A549 (cell line): ENCODE measurements around the gene C5. TPM values are rescaled to one million over a fixed set of nuclear protein-coding genes. Genes with fewer than 3 reads are reported as not detected.

Experiments used
- ATAC-seq, 2 experiments: fragments of 200-7000 bp in 1 of 2; fragments of >200 bp in 1 of 2; cut with Nextera tagmentation in 1 of 2; cut with Tn5 transposase in 1 of 2; 3 replicates each; pipeline versions ENCODE4 v1.8.0 to v1.9.1; 2018 to 2020; ENCODE audit warnings: mild to moderate bottlenecking in 1 of 2, moderate library complexity in 1 of 2
- CTCF ChIA-PET: fragments of 300-600 bp; sonication (Branson Sonifier 250); formaldehyde crosslinking; extraction: SDS; loops from one replicate; lab custom pipeline; 2021; ENCODE audit warnings: antibody characterized with exemption, inconsistent platforms; lab: Yijun Ruan, JAX
- POLR2A ChIA-PET: fragments of 350-600 bp; formaldehyde crosslinking; extraction: SDS; loops from one replicate; lab custom pipeline; 2021; ENCODE audit warnings: antibody characterized with exemption, inconsistent platforms; lab: Yijun Ruan, JAX
- DNase-seq, 2 experiments: peaks; one replicate each; pipeline versions ENCODE4 v3.0.0 to v3.0.0-alpha.2; 2011 to 2016; ENCODE audit warnings: low read depth in 1 of 2, low spot score in 1 of 2
- FAIRE-seq: peaks from 2 replicates; lab custom pipeline; 2011; peaks lifted over from hg19 to GRCh38; lab: Jason Lieb, UNC
- H3K27ac ChIP-seq, 2 experiments: fragments of >200 bp; sonication (Bioruptor Twin); formaldehyde crosslinking; 3 replicates each; pipeline ENCODE4 v1.5.1; 2016 to 2017
- H3K4me1 ChIP-seq: fragments of >200 bp; sonication (Bioruptor Twin); formaldehyde crosslinking; 3 replicates; pipeline ENCODE4 v1.6.1; 2016
- H3K4me2 ChIP-seq: fragments of >200 bp; sonication (Bioruptor Twin); formaldehyde crosslinking; 3 replicates; pipeline ENCODE4 v1.6.1; 2016
- H3K4me3 ChIP-seq: fragments of >200 bp; sonication (Bioruptor Twin); formaldehyde crosslinking; 3 replicates; pipeline ENCODE4 v1.5.1; 2016
- H3K9me3 ChIP-seq: fragments of >200 bp; sonication (Bioruptor Twin); formaldehyde crosslinking; 3 replicates; pipeline ENCODE4 v1.6.1; 2016
- CBX2 ChIP-seq: fragments of 200-600 bp; sonication (generic); IDR thresholded peaks from 2 replicates; pipeline ENCODE4 v1.6.1; 2016; ENCODE audit warnings: low read depth, mild to moderate bottlenecking, borderline replicate concordance
- CBX8 ChIP-seq: fragments of 200-600 bp; sonication (generic); IDR thresholded peaks from 2 replicates; pipeline ENCODE4 v1.6.1; 2016
- CHD2 ChIP-seq: fragments of 150-350 bp; IDR thresholded peaks from 2 replicates; pipeline ENCODE4 v1.6.1; 2014; ENCODE audit warnings: low read length; ENCODE audit not compliant: partially characterized antibody
- CHD4 ChIP-seq: fragments of 200-600 bp; sonication (generic); IDR thresholded peaks from 2 replicates; pipeline ENCODE4 v1.6.1; 2016; ENCODE audit warnings: antibody characterized with exemption, mild to moderate bottlenecking, borderline replicate concordance
- EHMT2 ChIP-seq: fragments of 200-600 bp; sonication (generic); IDR thresholded peaks from 2 replicates; pipeline ENCODE4 v1.6.1; 2016; ENCODE audit warnings: antibody characterized with exemption, low read depth, mild to moderate bottlenecking, moderate library complexity
- FOSB ChIP-seq: fragments of 250-450 bp; sonication (Bioruptor Pico); IDR thresholded peaks from 2 replicates; pipeline ENCODE4 v1.5.0; 2020; ENCODE audit warnings: mild to moderate bottlenecking, moderate library complexity
- FOSL2 ChIP-seq, 2 experiments: fragments of 450-650 bp in 1 of 2; fragments of >200 bp in 1 of 2; sonication (Bioruptor Twin) in 1 of 2; formaldehyde crosslinking; IDR thresholded peaks; 2 replicates each; pipeline versions ENCODE4 v1.5.0 to v1.6.1; 2016 to 2020; ENCODE audit warnings: mild to moderate bottlenecking in 1 of 2, moderate library complexity in 1 of 2
- FOXS1 ChIP-seq: fragments of 250-450 bp; sonication (Bioruptor Pico); IDR thresholded peaks from 2 replicates; pipeline ENCODE4 v1.5.0; 2020; ENCODE audit warnings: mild to moderate bottlenecking, moderate library complexity
- GATA3 ChIP-seq: IDR thresholded peaks from 2 replicates; pipeline ENCODE4 v1.6.1; 2012; ENCODE audit warnings: borderline replicate concordance
- HEYL ChIP-seq: fragments of 250-450 bp; sonication (Bioruptor Pico); IDR thresholded peaks from 2 replicates; pipeline ENCODE4 v1.8.0; 2021; ENCODE audit warnings: mild to moderate bottlenecking, moderate library complexity
- HOXB13 ChIP-seq: fragments of 250-450 bp; sonication (Bioruptor Pico); IDR thresholded peaks from 2 replicates; pipeline ENCODE4 v1.5.0; 2020; ENCODE audit warnings: low read depth, mild to moderate bottlenecking, moderate library complexity
- HOXB5 ChIP-seq: fragments of 250-450 bp; sonication (Bioruptor Pico); IDR thresholded peaks from 2 replicates; pipeline ENCODE4 v1.5.0; 2020; ENCODE audit warnings: mild to moderate bottlenecking, moderate library complexity
- KDM1A ChIP-seq: fragments of 200-600 bp; sonication (generic); IDR thresholded peaks from 2 replicates; pipeline ENCODE4 v1.6.1; 2016; ENCODE audit warnings: low read depth, mild to moderate bottlenecking
- KDM5A ChIP-seq: fragments of 200-600 bp; sonication (generic); IDR thresholded peaks from 2 replicates; pipeline ENCODE4 v1.6.1; 2016; ENCODE audit warnings: antibody characterized with exemption, mild to moderate bottlenecking
- MAFK ChIP-seq: fragments of 450-650 bp; IDR thresholded peaks from 2 replicates; pipeline ENCODE4 v1.6.1; 2014; ENCODE audit not compliant: partially characterized antibody
- NFE2L2 ChIP-seq: fragments of 150-350 bp; conservative IDR thresholded peaks from 2 replicates; pipeline ENCODE4 v1.6.1; 2014; ENCODE audit warnings: low read length
- NPAS2 ChIP-seq: fragments of 250-450 bp; sonication (Bioruptor Pico); IDR thresholded peaks from 2 replicates; pipeline ENCODE4 v1.8.0; 2022; ENCODE audit warnings: mild to moderate bottlenecking, moderate library complexity, borderline replicate concordance
- POLR2A ChIP-seq: IDR thresholded peaks from 2 replicates; pipeline ENCODE4 v1.6.1; 2012; ENCODE audit warnings: mild to moderate bottlenecking, low read length
- POLR2AphosphoS2 ChIP-seq: conservative IDR thresholded peaks from 2 replicates; pipeline ENCODE4 v1.6.1; 2012; ENCODE audit warnings: low read length, improper control_type of control experiment, inconsistent platforms
- RAD21 ChIP-seq, 2 experiments: fragments of >200 bp in 1 of 2; sonication (Bioruptor Twin) in 1 of 2; formaldehyde crosslinking in 1 of 2; IDR thresholded peaks in 1 of 2; conservative IDR thresholded peaks in 1 of 2; 2 replicates in 1 of 2; 3 replicates in 1 of 2; pipeline ENCODE4 v1.6.1; 2012 to 2018; ENCODE audit warnings: inconsistent platforms in 1 of 2
- RCOR1 ChIP-seq: fragments of 150-350 bp; IDR thresholded peaks from 2 replicates; pipeline ENCODE4 v1.6.1; 2014; ENCODE audit warnings: antibody characterized with exemption, low read length, low read depth
- RFX5 ChIP-seq: fragments of 450-650 bp; IDR thresholded peaks from 2 replicates; pipeline ENCODE4 v1.7.1; 2014; ENCODE audit warnings: antibody characterized with exemption, mild to moderate bottlenecking, moderate library complexity
- RNF2 ChIP-seq: fragments of 200-600 bp; sonication (generic); IDR thresholded peaks from 2 replicates; pipeline ENCODE4 v1.6.1; 2016; ENCODE audit warnings: low read depth, mild to moderate bottlenecking, antibody characterized with exemption, moderate library complexity, borderline replicate concordance
- SMC3 ChIP-seq: fragments of >200 bp; sonication (Bioruptor Twin); formaldehyde crosslinking; IDR thresholded peaks from 3 replicates; pipeline ENCODE4 v1.6.1; 2018; ENCODE audit warnings: inconsistent platforms
- TFCP2L1 ChIP-seq: fragments of 250-450 bp; sonication (Bioruptor Pico); IDR thresholded peaks from 2 replicates; pipeline ENCODE4 v1.5.0; 2021; ENCODE audit warnings: mild to moderate bottlenecking
- ZC3H11A ChIP-seq: fragments of 450-650 bp; IDR thresholded peaks from 2 replicates; pipeline ENCODE4 v1.6.1; 2014; ENCODE audit warnings: antibody characterized with exemption, mild to moderate bottlenecking
- ZFP36 ChIP-seq: fragments of 450-650 bp; IDR thresholded peaks from 2 replicates; pipeline ENCODE4 v1.6.1; 2014; ENCODE audit warnings: borderline replicate concordance; ENCODE audit not compliant: partially characterized antibody
- ZNF302 ChIP-seq: fragments of 250-450 bp; sonication (Bioruptor Pico); IDR thresholded peaks from 2 replicates; pipeline ENCODE4 v1.9.0; 2021; ENCODE audit warnings: inconsistent platforms, mild to moderate bottlenecking, moderate library complexity
- WGBS: methylation state at CpG from one replicate; pipeline ENCODE4 v1.1.6; 2017; ENCODE audit errors: missing lambda C conversion rate; 5-methylcytosine and 5-hydroxymethylcytosine counted together
- polyA plus RNA-seq, 4 experiments: library from polyadenylated mRNA; depleted of rRNA in 3 of 4; stranded (reverse); fragments of >200 nt; fragmentation: RNase III in 1 of 4; extraction: RNeasy Plus Mini Kit Qiagen cat#74134 plus additional on column Dnase treatment in 1 of 4; gene quantifications; 2 replicates in 3 of 4; 3 replicates in 1 of 4; pipeline ENCODE4 v1.2.3, GENCODE V29; 2011 to 2017
- TF ChIP-seq, protein P1 (sequence below): fragments of 150-350 bp; IDR thresholded peaks from 2 replicates; pipeline ENCODE4 v1.6.1; 2014; ENCODE audit warnings: low read depth, mild to moderate bottlenecking, low read length
- TF ChIP-seq, protein P2 (sequence below): fragments of 250-450 bp; sonication (Bioruptor Pico); IDR thresholded peaks from 2 replicates; pipeline ENCODE4 v1.5.0; 2020; ENCODE audit warnings: low read depth, mild to moderate bottlenecking, moderate library complexity
- TF ChIP-seq, protein P3 (sequence below): fragments of >200 bp; sonication (Bioruptor Twin); formaldehyde crosslinking; IDR thresholded peaks from 3 replicates; pipeline ENCODE4 v1.5.1; 2016
- TF ChIP-seq, protein P4 (sequence below): IDR thresholded peaks from 2 replicates; pipeline ENCODE4 v1.6.1; 2012

Gene C5
- polyA plus RNA-seq, 2 of the 4 experiments (the other 2 are of a cell fraction), result 17.1 to 115 TPM

DNA sequence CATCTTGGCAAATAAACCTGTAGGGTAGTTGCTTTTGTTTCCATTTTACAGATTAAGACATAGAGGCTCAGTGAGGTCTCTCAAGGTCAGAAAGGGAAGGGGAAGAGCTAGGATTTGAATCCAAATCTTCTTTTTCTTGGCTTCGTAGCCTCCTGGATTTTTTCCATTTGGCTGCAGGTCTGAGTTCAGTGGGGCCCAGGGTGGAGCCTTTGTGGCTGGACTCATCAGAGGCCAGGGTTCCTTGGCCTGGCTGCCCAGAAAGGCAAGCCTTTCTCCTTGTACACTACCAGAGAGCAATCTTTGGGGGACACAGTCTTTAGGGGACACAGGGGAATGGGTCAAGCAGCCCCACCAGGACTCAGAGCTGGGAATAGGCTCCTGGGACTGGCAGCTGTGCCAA is 112.9 kb downstream of the C5 start:
- WGBS, result 100% methylated on average over 1 of the region's 1 CpG
- CTCF ChIA-PET, result interaction anchor here (0.6 to 7.5 kb wide), 39 partner anchors 9 to 319 kb away, joined by 3 to 66 read pairs (median 5); partner anchors contain the start of genes PHF19 and TRAF1
- Histone ChIP-seq H3K27ac (peak overlapping the region; percentile 2 to 83; a peak in 3 of 6 replicates), H3K4me2 (no peak overlapping the region), H3K4me3 (no peak overlapping the region), H3K4me1 (peaks cover 55% of the 10 kb centered on the region), H3K9me3 (no peaks in the 10 kb centered on the region)
- DNase-seq, result no peak
- FAIRE-seq, result no peak
- TF ChIP-seq ZNF302 (CRISPR knock-in tag), result no peak
- TF ChIP-seq CBX8, result no peak
- TF ChIP-seq CHD2, result no peak
- TF ChIP-seq POLR2A, result no peak
- TF ChIP-seq, protein P1, sequence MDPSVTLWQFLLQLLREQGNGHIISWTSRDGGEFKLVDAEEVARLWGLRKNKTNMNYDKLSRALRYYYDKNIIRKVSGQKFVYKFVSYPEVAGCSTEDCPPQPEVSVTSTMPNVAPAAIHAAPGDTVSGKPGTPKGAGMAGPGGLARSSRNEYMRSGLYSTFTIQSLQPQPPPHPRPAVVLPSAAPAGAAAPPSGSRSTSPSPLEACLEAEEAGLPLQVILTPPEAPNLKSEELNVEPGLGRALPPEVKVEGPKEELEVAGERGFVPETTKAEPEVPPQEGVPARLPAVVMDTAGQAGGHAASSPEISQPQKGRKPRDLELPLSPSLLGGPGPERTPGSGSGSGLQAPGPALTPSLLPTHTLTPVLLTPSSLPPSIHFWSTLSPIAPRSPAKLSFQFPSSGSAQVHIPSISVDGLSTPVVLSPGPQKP, result no peak
- no peak for TF ChIP-seq NFE2L2
- TF ChIP-seq, protein P2, sequence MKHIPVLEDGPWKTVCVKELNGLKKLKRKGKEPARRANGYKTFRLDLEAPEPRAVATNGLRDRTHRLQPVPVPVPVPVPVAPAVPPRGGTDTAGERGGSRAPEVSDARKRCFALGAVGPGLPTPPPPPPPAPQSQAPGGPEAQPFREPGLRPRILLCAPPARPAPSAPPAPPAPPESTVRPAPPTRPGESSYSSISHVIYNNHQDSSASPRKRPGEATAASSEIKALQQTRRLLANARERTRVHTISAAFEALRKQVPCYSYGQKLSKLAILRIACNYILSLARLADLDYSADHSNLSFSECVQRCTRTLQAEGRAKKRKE (CRISPR knock-in tag), result no peak
- no peak for TF ChIP-seq FOXS1 (CRISPR knock-in tag)
- no peak for TF ChIP-seq HEYL (CRISPR knock-in tag)
- TF ChIP-seq KDM1A, result no peak
- ATAC-seq, result no peak
- POLR2A ChIA-PET, result interaction anchor here (1.7 kb wide), 1 partner anchor 144 kb away, joined by 7 read pairs; the partner anchor contains the start of gene FBXW2

DNA sequence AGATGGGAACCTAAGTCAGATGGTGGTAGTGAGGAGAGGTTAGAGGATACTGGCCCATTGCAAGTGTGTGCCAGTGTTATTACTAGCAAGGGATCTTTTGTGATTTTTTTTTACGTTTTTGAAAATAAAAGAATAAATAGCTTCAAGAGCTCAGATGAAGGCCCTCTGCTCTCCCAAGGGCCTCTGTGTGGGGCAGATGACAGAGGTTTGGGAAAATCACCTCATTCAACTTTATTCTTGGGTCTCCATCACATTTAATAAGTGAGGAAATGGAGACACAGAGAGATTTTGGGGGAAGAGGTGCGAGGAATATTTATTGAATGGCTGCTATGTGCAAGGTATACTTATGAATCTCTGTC is 113.3 kb downstream of the C5 start:
- ChIA-PET POLR2A (interaction anchor here (1.7 kb wide), 1 partner anchor 143 kb away, joined by 7 read pairs; the partner anchor contains the start of gene FBXW2), CTCF (interaction anchor here (0.6 to 7.5 kb wide), 40 partner anchors 10 to 319 kb away, joined by 3 to 66 read pairs (median 5); partner anchors contain the start of genes PHF19 and TRAF1)
- H3K4me2 ChIP-seq, result peak overlapping the region; percentile 73; the same call in 1 of the 3 replicates

DNA sequence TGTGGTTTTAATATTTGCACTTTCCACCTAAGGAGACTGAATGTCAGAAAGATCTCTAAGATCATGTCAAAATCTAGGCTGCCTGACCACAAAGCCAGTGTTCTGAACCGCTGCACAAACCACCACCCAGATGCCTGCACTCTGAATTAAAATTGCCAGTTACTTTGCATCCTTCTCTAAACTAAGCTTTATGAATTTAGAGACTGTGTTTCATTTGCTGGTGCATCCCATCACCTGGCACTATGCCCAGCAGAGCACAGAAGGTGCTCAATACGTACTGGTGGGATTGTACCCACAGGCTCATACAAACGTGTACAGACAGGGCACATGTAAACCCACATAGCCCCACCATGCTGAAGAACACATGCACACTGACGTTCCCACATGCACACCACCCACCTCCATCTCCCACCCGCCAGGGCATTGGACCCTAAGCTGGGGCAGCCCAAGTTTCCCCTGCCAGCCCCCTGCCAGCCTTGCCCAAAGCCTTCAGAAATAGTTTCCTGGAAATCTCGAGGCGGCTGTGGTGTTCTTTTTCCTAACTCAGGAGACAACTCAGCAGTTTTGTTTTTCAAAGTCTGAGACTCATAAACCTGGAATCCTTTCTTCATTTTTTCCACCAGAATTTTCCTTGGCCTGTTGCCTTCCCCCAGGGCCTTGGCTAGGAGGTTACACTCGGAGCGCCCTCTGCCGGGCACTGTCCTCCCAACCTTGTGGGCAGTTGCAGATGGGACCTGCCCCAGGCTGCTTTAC is 113.9 kb downstream of the C5 start:
- 37% methylated on average over 10 of the region's 10 CpGs for WGBS
- peak overlapping the region; percentile 83 to 85 for H3K27ac ChIP-seq
- CTCF ChIA-PET, result interaction anchor here (0.7 to 7.5 kb wide), 37 partner anchors 10 to 318 kb away, joined by 3 to 66 read pairs (median 5); partner anchors contain the start of genes PHF19 and TRAF1
- peak overlapping the region; percentile 73 for H3K4me2 ChIP-seq
- TF ChIP-seq MAFK (peak; percentile 68), CHD4 (no peak), POLR2AphosphoS2 (no peak), SMC3 (peak; percentile 94), RAD21 (conservative IDR thresholded peaks at IDR 0.05 in 1 of 2, IDR thresholded peaks at IDR 0.05 in 1 of 2) (peak; percentile 89)
- TF ChIP-seq, protein P3, sequence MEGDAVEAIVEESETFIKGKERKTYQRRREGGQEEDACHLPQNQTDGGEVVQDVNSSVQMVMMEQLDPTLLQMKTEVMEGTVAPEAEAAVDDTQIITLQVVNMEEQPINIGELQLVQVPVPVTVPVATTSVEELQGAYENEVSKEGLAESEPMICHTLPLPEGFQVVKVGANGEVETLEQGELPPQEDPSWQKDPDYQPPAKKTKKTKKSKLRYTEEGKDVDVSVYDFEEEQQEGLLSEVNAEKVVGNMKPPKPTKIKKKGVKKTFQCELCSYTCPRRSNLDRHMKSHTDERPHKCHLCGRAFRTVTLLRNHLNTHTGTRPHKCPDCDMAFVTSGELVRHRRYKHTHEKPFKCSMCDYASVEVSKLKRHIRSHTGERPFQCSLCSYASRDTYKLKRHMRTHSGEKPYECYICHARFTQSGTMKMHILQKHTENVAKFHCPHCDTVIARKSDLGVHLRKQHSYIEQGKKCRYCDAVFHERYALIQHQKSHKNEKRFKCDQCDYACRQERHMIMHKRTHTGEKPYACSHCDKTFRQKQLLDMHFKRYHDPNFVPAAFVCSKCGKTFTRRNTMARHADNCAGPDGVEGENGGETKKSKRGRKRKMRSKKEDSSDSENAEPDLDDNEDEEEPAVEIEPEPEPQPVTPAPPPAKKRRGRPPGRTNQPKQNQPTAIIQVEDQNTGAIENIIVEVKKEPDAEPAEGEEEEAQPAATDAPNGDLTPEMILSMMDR, result peak; percentile 95
- TF ChIP-seq, protein P4, sequence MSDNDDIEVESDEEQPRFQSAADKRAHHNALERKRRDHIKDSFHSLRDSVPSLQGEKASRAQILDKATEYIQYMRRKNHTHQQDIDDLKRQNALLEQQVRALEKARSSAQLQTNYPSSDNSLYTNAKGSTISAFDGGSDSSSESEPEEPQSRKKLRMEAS, result peak; percentile 52
- no peak overlapping the region for H3K4me3 ChIP-seq
- DNase-seq (peak; percentile 89 to 96), FAIRE-seq (no peak), ATAC-seq (peak; percentile 88 to 93)
- peaks cover 45% of the 10 kb centered on the region for H3K4me1 ChIP-seq
- H3K9me3 ChIP-seq, result no peaks in the 10 kb centered on the region
- POLR2A ChIA-PET, result interaction anchor here (1.7 kb wide), 1 partner anchor 143 kb away, joined by 7 read pairs; the partner anchor contains the start of gene FBXW2

More for the DNA sequence above, 113.3 kb downstream of the C5 start:
- Histone ChIP-seq H3K4me1 (peaks cover 51% of the 10 kb centered on the region), H3K27ac (peak overlapping the region in 1 of 2 experiments; percentile 83; a peak in 2 of 6 replicates), H3K9me3 (no peaks in the 10 kb centered on the region), H3K4me3 (no peak overlapping the region)
- no peak for DNase-seq
- no peak for FAIRE-seq
- TF ChIP-seq GATA3 (no peak), RCOR1 (no peak), CBX2 (no peak), EHMT2 (no peak), ZC3H11A (no peak), NPAS2 (CRISPR knock-in tag) (no peak), HOXB5 (CRISPR knock-in tag) (no peak), KDM5A (no peak), RNF2 (no peak), ZFP36 (no peak), RFX5 (no peak), NFE2L2 (no peak), FOSB (CRISPR knock-in tag) (no peak), ZNF302 (CRISPR knock-in tag) (no peak), FOSL2 (IDR thresholded peaks at IDR 0.05) (no peak), FOSL2 (CRISPR knock-in tag; IDR thresholded peaks at IDR 0.05) (no peak), TFCP2L1 (CRISPR knock-in tag) (no peak), CHD2 (no peak), HOXB13 (CRISPR knock-in tag) (no peak)
- TF ChIP-seq, protein P4, result no peak
- ATAC-seq, result peak in 1 of 2 experiments; percentile 8; a peak in 3 of 6 replicates
- 33% methylated on average over 2 of the region's 2 CpGs for WGBS
